OCI-LY3 (cell line): ENCODE results near the gene GPR39.

Experiments
- H2AFZ ChIP-seq: fragments of 200-600, 300-600 bp; shearing (Covaris generic); 2 replicates; pipeline ENCODE4 v1.6.0; 2014; ENCODE audit warnings: antibody characterized with exemption, low read depth, low read length
- H3K27ac ChIP-seq: fragments of 200-600, 300-600 bp; sonication (generic); 2 replicates; pipeline ENCODE4 v1.5.1; 2014; ENCODE audit warnings: mild to moderate bottlenecking, low read length, moderate library complexity, mixed read lengths
- H3K27me3 ChIP-seq: fragments of 200-600, 300-600 bp; sonication (generic); 2 replicates; pipeline ENCODE4 v1.6.1; 2014; ENCODE audit warnings: low read depth, low read length, mixed read lengths
- H3K36me3 ChIP-seq: fragments of 200-600, 300-600 bp; sonication (generic); replicated peaks from 2 replicates; pipeline ENCODE3; 2014; ENCODE audit warnings: low read depth, low read length, mixed read lengths
- H3K4me1 ChIP-seq: fragments of 300-600, 200-600 bp; sonication (generic); 2 replicates; pipeline ENCODE4 v1.6.1; 2014; ENCODE audit warnings: low read length, mixed read lengths
- H3K4me2 ChIP-seq: fragments of 200-600, 300-600 bp; sonication (generic); 2 replicates; pipeline ENCODE4 v1.6.1; 2014; ENCODE audit warnings: low read length, mixed read lengths
- H3K4me3 ChIP-seq: fragments of 300-600, 200-600 bp; sonication (generic); 2 replicates; pipeline ENCODE4 v1.5.1; 2014; ENCODE audit warnings: antibody characterized with exemption, mild to moderate bottlenecking, low read length, moderate library complexity
- H3K79me2 ChIP-seq: fragments of 300-600, 200-600 bp; shearing (Covaris generic); 2 replicates; pipeline ENCODE4 v1.6.1; 2014; ENCODE audit warnings: mild to moderate bottlenecking, low read length, mixed read lengths
- H3K9ac ChIP-seq: fragments of 300-600, 200-600 bp; shearing (Covaris generic); 2 replicates; pipeline ENCODE4 v1.6.0; 2014; ENCODE audit warnings: mild to moderate bottlenecking, low read length, moderate library complexity
- H3K9me3 ChIP-seq: fragments of 200-600, 300-600 bp; shearing (Covaris generic); 2 replicates; pipeline ENCODE4 v1.6.1; 2014; ENCODE audit warnings: low read length, mixed read lengths; ENCODE audit not compliant: insufficient read depth
- H4K20me1 ChIP-seq: fragments of 200-600, 300-600 bp; sonication (generic); 2 replicates; pipeline ENCODE4 v1.6.1; 2016; ENCODE audit warnings: low read length, mixed read lengths; ENCODE audit not compliant: insufficient read depth
- CTCF ChIP-seq: fragments of 200-600, 300-600 bp; sonication (generic); IDR thresholded peaks from 2 replicates; pipeline ENCODE4 v1.5.1; 2014; ENCODE audit warnings: antibody characterized with exemption, low read length, low read depth
- EZH2phosphoT487 ChIP-seq: fragments of 200-600 bp; shearing (Covaris generic); IDR thresholded peaks from 2 replicates; pipeline ENCODE4 v1.6.1; 2018; ENCODE audit warnings: antibody characterized with exemption, mixed run types, low read depth

Gene GPR39

GRCh38 chr2:132407784-132408183, 8.8 kb upstream of the GPR39 start:
- TF ChIP-seq CTCF (no peak), EZH2phosphoT487 (no peak)
- Histone ChIP-seq H4K20me1 (no peaks in the 10 kb centered on the region), H3K4me3 (no peak overlapping the region), H3K79me2 (no peaks in the 10 kb centered on the region), H2AFZ (no peak overlapping the region), H3K27me3 (no peaks in the 10 kb centered on the region), H3K9ac (no peak overlapping the region), H3K9me3 (no peaks in the 10 kb centered on the region), H3K36me3 (no peaks in the 10 kb centered on the region), H3K27ac (no peak overlapping the region), H3K4me1 (no peaks in the 10 kb centered on the region), H3K4me2 (no peak overlapping the region)

- no peaks in the 10 kb centered on the region for H3K9me3 ChIP-seq
- TF ChIP-seq EZH2phosphoT487 (no peak), CTCF (no peak)
- no peak overlapping the region for H3K4me2 ChIP-seq
- H3K4me1 ChIP-seq, result no peaks in the 10 kb centered on the region
- no peak overlapping the region for H3K27ac ChIP-seq
- no peaks in the 10 kb centered on the region for H3K79me2 ChIP-seq
- H3K4me3 ChIP-seq, result no peak overlapping the region
- no peaks in the 10 kb centered on the region for H3K27me3 ChIP-seq
- H3K36me3 ChIP-seq, result no peaks in the 10 kb centered on the region
- no peak overlapping the region for H2AFZ ChIP-seq
- no peak overlapping the region for H3K9ac ChIP-seq
- no peaks in the 10 kb centered on the region for H4K20me1 ChIP-seq
Observed at GRCh38 chr2:132412021-132412420, 4.6 kb upstream of the GPR39 start.

DNA sequence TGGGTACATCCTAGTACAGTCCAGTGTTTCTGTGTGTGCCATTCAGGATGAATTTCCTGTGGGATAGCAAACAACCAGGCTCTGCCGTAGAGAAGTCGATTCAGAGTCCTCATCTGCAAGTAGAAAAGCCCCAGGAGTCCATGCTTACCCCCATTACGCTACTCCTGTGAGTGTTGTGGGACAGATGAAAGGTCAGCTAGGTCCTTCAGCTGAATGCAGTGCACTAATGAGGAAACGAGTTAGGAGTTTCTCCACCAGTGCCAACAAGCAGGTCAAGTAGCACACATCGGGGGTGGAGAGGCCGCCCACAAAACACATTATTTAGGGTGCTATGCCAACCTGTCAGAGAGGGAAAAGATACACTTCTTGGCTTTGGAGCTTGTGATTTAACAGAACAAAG, 2.5 kb upstream of the GPR39 start:
- Histone ChIP-seq H3K4me1 (no peaks in the 10 kb centered on the region), H3K4me3 (no peak overlapping the region), H3K79me2 (no peaks in the 10 kb centered on the region), H3K27ac (no peak overlapping the region), H3K36me3 (no peaks in the 10 kb centered on the region), H3K9me3 (no peaks in the 10 kb centered on the region), H3K27me3 (no peaks in the 10 kb centered on the region), H3K4me2 (no peak overlapping the region), H4K20me1 (no peaks in the 10 kb centered on the region), H2AFZ (no peak overlapping the region), H3K9ac (no peak overlapping the region)
- TF ChIP-seq EZH2phosphoT487, result no peak
- no peak for TF ChIP-seq CTCF

GRCh38 chr2:132415256-132415914, 1.2 kb upstream of the GPR39 start:
- Histone ChIP-seq H3K27ac (no peak overlapping the region), H3K36me3 (no peaks in the 10 kb centered on the region), H3K9me3 (no peaks in the 10 kb centered on the region), H3K4me2 (no peak overlapping the region), H4K20me1 (no peaks in the 10 kb centered on the region), H3K27me3 (no peaks in the 10 kb centered on the region), H3K9ac (no peak overlapping the region), H2AFZ (no peak overlapping the region), H3K4me1 (no peaks in the 10 kb centered on the region), H3K79me2 (no peaks in the 10 kb centered on the region), H3K4me3 (no peak overlapping the region)
- TF ChIP-seq CTCF (no peak), EZH2phosphoT487 (no peak)
